ENCODE measurements around the gene GPR39.

GRCh38 chr2:132522901-132523300 is 106.3 kb downstream of the GPR39 start:
- no peak for TF ChIP-seq CTCF (IDR thresholded peaks at IDR 0.05)
- TF ChIP-seq POLR2A (IDR thresholded peaks at IDR 0.05; ENCODE audit: low read length) = no peak
- TF ChIP-seq CBX2 (IDR thresholded peaks at IDR 0.05; ENCODE audit: borderline replicate concordance, low read depth) = no peak
- no peak for TF ChIP-seq MYC (IDR thresholded peaks at IDR 0.05; ENCODE audit: borderline replicate concordance, low read length)
- TF ChIP-seq PBX3 (IDR thresholded peaks at IDR 0.05) = no peak
- no peak for TF ChIP-seq EP300 (IDR thresholded peaks at IDR 0.05)
- no peak for TF ChIP-seq CEBPB (IDR thresholded peaks at IDR 0.05)
- TF ChIP-seq USF2 (IDR thresholded peaks at IDR 0.05) = no peak
- no peak for TF ChIP-seq RAD21 (conservative IDR thresholded peaks at IDR 0.05 in 1 of 2, IDR thresholded peaks at IDR 0.05 in 1 of 2)

All from A549 (cell line).